Inflammatory macrophage treated with lipopolysaccharide for 4 hours (primary cell): ENCODE results near the gene CDCP1.

Experiments used
- DNase-seq: peaks from one replicate; pipeline ENCODE4 v3.0.0-alpha.2; 2020

CDCP1 gene

DNA sequence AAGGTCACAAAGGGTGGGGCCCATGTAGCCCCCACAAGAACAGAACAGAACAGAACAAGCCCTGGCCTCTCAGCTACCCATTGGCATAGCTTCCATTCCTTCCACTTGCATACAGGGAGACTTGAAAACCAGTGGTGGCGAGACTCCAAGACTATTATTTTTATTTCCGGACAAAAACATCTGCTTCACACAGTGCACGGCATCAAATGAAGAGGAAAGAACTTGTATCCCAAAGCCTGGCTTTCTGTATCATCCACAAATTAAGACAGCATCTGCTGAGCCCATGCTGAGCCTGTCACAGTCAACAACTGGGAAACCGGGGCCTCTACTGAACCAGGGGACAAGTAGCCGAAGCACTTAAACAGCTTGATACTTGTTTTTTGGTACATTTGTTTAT lies 64.0 kb downstream of the CDCP1 start:
- DNase-seq: no peak

DNA sequence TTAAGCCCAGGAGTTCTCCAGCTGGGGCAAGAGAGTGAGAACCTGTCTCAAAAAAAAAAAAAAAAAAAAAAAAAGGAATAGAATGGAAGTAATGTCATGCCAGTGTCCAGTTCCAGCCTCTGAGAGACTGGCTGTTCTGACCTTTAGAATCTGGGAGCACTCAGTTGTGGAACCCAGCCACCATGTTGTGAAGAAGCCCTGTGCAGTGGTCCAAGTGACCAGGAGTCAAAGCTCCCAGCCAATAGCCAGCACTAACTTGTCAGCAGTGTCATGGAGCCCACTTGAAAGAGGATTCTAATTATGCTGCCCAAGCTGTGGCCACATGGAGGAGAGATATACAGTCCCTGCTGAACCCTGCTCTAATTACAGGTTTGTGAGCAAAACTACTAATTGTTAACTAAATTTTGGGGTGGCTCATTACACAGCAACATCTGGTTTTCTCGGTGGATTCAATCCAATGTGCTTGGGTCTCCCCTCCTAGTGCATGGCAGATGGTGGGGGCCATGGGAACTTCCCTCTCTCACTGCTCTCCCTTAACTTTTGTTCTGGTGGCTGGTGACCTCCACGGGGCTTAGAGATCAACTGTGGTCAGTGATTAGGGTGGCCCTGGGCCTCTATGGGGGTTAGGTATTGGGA lies 64.6 kb downstream of the CDCP1 start:
- no peak for DNase-seq

DNA sequence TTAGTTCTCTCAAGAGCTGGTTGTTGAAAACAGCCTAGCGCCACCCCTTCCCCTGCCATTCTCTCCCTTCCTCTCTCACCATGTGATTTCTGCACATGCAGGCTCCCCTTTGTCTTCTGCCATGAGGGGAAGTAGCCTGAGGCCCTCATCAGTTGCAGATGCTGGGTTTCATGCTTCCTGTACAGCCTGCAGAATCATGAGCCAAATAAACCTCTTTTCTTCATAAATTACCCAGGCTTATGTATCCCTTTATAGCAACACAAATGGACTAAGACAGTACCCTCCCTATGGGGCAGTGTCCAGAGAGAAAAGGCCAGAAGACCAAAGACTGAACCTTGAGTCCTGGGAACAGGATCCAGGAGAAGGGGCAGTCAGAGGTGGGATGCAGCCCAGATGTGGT lies 65.4 kb downstream of the CDCP1 start:
- DNase-seq: no peak

DNA sequence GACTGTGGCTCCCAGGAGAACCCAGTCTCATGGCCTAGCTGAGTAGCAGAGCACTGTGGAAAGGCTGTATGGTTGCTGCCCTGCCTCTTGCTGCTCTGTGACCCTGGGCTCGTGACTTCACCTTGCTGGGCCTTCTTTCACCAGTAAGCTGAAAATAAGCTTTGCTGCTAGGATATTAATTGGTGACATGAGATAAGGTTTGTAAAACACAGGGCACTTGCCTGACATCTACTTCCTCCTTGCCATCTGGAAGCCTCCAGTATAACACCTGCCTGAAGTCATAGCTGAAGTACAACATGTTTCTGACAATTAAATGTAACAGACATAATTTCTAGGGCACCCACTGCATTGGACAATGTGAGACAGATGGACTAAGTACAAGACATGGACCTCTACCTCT lies 66.5 kb downstream of the CDCP1 start:
- DNase-seq: no peak

DNA sequence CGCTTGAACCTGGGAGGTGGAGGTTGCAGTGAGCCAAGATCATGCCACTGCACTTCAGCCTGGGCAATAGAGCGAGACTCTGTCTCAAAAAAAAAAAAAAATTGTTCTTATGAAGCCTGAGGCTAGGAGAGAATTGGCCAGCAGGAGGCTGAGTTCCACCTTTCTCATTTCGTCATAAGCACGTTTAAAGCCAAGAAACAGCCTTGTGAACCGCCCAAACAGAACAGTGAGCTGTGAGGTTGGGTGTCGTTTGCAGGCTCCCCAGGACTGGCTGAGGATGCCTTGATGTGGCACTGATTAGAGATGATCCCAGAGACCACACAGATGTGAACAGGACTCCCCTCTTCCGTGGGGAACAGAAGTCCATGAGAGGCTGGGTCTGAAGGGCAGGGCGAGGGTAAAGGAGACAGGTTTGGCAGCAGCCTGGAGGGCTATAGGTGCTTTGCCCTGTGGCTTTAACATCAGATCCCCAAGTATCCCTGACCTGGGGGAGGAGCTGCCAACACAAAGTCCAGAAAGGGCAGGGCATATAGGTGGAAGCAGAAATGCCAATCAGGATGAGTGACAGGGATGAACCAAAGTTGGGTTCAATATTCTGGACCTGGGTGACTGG lies 67.2 kb downstream of the CDCP1 start:
- no peak for DNase-seq

DNA sequence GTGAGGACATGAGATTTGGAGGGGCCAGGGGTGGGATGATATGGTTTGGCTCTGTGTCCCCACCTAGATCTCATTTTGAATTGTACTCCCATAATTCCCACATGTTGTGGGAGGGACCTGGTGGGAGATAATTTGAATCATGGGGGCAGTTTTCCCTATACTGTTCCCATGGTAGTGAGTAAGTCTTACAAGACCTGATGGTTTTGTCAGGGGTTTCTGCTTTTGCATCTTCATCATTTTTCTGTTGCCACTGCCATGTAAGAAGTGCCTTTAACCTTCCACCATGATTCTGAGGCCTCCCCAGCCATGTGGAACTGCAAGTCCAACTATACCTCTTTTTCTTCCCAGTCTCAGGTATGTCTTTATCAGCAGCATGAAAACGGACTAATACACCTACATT lies 67.9 kb downstream of the CDCP1 start:
- DNase-seq: peak; percentile 54

DNA sequence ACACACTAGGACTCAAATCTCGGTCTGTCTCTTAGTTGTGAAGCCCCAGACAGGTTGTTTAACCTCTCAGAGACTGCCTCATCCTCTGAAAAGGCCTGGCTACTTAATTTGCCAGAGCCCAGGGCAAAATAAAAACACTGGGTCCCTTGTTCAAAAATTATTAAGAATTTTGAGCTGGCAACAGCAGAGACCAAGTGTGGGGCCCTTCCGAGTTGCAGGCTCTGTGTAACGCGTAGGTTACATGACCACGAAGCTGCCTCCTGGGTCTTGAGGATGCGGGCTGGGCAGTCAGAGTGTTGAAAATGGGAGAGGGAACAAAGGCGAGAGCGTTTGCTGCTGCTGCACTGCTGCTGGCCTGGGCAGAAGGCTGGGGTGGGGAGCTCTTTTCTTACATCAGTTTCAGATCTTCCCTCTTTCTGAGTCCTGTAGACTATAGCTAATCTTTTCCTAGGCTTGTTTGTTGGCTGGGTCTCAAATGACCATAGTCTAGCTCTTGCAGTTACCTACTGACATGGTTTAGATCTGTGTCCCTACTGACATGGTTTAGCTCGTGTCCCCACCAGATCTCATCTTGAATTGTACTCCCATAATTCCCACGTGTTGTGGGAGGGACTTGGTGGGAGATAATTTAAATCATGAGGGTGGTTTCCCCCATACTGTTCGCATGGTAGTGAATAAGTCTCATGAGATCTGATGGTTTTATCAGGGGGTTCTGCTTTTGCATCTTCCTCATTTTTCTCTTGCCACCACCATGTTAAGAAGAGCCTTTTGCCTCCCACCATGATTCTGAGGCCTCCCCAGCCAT lies 70.2 kb downstream of the CDCP1 start:
- peak; percentile 86 for DNase-seq

DNA sequence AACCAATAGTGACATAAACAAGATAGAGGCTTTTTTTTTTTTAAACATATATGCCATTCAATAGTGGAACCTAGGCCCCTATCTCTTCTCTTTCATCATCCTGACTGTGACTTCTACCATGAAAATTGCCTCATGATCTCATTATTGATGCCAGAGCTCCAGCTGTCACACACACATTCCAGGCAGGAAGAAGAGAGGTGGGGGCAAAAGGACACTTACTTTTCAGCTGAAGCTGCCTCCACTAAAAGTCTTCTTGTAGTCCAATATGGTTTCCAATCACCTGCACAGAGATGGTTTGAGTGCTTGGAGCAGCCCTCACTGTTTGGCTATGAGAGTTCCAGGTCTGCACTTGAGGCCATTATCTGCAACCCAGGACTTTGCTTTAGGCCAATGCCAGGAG lies 75.1 kb downstream of the CDCP1 start:
- DNase-seq: no peak

DNA sequence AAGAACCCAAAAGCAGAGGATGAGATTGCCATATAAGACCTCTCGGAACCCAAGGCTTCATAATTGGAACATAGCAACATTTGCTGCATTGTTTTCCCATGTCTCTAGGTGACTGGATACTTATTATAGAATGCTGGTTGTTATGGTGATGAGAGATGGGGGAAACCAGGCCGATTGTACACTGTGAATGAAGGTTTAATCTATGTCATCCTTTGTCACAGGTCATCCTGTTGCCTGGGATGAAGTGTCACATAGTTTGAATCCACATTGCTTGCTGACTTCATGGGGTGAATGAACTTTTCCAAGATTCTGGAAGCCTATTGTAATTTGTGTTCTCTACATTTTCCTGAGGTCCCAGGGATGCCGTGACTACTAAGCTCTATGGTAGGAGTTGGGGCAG lies 78.2 kb downstream of the CDCP1 start:
- no peak for DNase-seq

DNA sequence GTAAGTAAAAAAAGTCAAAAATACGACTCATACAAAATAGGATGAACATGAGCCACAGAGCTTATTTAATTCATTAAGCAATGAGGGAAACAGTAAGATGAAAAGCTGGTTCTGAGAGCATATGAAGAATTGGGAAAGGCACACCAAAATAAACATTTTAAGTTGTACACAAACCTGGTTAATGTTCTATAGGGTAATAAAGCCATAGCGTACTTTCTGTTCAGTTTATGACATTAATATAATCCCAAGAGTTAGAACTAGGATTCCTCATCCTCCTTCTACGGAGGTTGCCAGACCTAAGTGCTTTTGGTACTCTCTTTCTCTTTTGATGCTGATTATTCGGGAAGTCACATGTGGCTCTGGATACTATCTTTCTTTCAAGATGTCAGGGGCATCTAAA lies 78.7 kb downstream of the CDCP1 start:
- DNase-seq: peak; percentile 44

DNA sequence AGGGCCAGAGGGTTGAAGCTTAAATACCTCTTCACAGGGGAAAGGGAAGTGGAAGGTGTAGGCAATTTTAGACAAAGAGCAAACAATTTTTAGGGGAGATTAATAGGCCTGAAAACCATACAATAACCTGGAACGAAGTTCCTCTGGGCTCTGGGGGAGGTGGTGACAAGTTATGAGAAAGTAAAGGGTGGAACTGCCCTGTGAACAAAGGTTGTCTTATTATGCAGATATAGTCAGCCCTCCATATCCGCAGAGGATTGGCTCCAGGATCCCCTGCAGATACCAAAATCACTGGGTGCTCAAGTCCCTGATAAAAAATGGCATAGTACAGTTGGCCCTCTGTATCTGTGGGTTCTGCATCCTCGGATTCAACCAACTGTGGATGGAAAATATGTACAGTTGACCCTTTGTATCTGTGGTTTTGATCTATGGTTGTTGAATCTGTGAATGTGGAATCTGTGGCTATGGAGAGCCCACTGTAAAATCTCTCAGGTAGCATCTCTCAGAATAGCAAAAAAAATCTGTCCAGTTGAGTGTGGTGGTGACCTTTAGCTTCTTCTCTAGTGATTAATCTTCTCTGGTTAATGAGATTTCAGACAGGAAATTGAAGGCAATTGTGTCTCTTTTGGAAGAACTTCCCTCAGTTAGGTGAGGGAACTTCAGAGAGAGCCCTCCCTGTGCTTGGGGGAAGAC lies 79.9 kb downstream of the CDCP1 start:
- DNase-seq: no peak

DNA sequence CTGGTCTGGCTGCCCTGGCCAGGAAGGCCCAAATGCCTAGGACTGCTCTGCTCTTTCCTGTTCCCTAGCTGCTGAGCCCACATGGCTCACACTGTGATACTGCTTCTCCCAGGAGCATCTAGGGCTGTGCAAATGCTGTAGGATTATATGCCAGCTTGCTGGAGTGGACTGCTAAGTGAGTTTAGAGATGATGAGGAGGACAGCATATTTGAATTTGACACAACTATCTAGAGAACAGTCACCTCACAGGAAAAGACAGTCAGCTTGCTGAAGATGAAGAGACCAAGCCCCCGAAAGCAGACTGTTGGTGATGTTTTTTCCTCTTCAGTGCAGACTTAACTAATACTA lies 80.8 kb downstream of the CDCP1 start:
- DNase-seq: no peak

DNA sequence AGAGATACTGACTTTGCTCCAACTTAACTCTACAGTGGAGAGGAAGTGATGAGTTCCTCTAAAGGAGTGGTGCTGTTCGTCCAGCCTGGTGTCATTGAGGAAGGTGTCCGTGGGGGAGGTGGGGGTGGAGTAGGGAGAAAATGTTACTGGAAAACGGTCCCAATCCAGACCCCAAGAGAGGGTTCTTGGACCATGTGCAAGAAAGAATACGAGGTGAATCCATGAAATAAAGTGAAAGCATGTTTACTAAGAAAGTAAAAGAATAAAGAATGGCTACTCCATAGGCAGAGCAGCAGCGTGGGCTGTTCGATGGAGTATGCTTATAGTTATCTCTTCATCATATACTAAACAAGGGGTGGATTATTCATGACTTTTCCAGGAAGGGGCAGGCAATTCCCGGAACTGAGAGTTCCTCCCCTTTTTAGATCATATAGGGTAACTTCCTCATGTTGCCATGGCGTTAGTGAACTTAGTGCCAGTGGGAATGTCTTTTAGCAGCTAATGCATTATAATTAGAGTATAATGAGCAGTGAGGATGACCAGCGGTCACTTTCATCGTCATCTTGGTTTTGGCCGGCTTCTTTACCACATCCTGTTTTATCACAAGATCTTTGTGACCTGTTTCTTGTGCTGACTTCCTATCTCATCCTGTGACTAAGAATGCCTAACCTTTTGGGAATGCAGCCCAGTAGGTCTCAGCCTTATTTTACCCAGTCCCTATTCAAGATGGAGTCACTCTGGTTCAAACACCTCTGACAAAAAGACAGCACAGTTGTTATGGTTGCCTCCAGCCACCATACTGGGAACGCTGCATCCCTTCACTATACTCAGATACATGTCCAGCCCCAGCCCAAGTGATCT lies 81.4 kb downstream of the CDCP1 start:
- peak; percentile 96 for DNase-seq

DNA sequence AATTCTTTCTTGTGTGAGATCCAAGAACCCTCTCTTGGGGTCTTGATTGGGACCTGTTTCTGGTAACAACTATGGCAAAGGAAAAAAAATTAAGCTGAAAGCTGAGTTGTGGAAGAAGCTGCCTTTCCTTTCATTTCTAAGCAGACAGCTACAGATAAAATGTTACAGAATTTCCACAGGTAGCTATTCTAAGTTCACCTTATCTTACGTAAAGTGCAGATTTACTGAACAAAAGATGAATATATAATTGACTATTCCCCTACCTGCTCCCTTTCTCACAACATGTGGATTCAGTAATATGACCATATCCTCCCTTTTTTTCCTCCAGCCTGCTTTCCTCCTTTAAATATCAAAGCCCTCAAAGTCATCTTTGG lies 83.5 kb downstream of the CDCP1 start:
- no peak for DNase-seq

DNA sequence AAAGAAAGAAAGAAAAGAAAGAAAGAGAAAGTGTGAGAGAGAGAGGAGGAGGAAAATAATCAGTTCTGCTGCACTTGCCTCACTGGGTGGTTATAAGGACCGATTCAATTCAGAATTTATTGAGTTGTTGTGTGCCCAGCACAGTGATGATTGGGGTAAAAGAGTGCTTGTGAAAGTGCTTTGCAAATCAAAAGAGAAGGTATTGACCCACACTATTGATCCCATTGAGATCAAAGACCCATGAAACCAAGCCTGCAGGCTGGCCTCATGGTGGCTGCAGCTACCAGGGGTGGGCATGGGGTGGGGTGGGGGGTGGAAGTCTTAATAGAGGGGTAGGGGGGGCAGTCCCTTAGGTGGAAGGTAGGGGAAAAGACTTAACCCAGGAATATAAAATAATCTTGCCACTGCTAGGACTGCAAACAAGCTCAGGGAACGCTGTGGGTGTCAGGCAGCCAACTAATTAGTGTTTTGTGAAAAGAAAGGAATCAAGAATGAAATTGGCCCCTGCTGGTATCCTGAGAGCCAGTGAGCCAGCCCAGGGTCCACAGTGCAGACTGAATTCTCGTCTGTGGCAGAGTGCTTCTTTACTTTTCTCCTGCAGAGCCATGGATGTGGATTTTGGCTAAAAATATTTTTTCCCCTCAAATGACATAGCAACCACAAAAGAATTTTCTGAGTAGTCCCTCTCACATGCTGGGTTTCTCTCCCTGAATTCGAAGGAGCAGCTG lies 85.8 kb downstream of the CDCP1 start:
- DNase-seq: no peak

DNA sequence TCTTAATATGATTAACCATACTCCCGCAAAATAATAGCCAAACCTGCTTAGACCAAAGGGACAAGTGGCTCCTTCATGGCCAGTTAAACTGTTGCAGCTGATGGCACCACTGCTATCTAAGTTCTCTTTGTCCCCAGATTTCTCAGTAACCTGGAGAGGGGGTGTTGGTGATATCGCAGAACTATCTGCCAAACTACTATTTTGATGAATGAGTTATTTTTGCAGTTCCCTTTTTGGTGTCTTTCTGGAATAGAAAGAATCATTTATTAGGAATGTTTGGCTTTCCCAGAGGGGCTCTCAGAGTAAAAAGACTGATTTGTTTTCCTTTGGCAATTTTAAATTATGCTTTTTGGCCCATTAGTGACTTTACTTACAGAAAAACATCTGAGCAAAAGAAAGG lies 87.0 kb downstream of the CDCP1 start:
- DNase-seq: no peak

DNA sequence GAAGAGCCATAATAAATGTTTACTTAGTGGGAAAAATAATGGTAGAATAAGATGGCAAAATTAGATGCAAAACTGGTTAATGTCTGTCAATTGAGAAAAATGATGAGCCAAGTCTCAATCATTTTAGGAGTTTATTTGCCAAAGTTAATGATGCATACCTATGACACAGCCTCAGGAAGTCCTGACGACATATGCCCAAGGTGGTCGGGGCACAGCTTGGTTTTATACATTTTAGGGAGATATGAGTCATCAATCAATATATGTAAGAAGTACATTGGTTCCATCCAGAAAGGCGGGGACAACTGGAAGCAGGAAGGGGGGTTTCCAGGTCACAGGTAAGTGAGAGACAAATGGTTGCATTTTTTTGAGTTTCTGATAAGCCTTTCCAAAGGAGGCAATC lies 88.6 kb downstream of the CDCP1 start:
- DNase-seq: no peak

DNA sequence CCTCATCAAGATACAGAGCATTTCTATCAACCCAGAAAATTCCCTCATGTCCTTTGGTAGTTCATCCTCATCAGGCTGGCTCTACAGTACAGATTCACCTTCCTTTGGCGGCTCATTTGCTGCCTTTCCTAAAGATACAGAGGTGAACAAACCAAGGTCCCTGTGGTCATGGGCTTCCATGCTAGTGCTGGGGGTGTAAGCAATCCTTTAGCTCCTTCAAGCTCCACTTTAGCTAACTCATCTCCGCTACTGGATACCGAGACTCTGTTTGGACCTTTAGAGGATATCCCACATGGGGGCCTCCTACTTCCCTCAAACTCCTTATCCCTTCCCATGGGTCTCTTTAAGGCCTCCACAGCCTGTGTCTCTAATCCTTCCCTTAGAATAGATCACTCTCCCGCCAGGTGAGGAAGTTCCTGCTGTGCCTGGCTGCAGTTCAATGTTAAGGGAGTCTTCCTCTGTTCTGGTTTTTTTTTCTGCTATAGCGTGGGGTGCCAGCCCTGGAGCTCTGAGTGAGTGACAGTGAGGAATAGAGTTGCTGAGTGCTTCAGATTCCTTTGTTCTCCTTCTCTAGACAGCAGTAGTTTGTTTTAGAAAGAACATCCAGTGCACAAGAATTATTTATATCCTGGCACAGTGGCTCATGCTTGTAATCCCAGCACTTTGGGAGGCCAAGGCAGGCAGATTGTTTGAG lies 89.4 kb downstream of the CDCP1 start:
- DNase-seq: no peak

DNA sequence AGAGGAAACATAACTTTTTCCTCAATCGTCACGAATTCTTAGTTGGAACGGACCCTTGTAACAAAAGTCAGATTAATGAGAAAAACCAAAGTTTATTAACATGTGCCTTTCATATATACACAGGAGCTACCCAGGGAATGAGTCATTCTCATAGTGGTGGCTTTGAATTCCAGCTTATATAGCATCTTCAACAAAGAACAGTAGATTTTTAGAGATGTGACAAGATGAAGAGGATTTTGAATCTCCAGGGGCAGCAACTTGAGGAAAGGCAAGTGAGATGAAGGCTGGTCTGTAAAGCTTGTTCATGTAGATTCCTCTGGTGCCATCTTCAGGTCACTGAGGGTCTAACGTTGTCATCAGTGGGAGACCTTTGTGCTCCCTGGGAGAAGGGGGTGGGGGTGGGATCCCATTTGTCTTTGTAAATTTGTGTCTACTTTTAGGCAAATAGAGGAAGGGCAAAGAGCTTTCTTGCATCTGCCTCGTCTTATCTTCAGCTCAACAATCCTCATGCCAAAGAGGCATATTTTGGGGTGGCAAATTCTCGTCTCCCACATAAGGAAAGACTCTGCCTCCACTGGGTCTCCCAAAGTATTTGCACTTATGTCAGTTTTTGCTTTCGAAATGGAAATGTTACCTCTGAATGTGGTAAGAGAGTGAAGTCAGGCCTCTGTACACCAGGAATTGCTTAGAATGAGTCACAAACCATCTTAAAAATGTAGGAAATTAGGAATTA lies 90.6 kb downstream of the CDCP1 start:
- peak; percentile 66 for DNase-seq

DNA sequence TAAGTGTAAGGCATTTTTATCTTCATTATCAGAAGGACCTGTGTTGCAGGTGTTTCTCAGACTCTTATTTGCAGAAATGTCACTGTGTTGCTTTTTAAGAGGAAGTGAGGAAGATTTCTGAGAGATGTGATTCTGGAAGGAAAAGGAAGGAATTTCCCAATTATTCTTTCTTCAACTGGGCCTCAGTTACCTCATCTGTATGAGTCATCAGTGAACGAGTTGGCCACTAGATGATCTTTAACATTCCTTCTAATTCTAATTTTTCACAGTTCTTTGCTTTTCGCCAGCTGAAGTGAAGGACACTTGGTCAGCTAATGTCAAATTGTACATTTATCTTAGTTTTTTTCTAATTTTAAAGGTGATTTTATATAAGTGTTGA lies 91.2 kb downstream of the CDCP1 start:
- DNase-seq: peak; percentile 94
